Suprapubic skin (tissue), 4 donors: Measurements from ENCODE around the gene E2F1. TPM values are rescaled to one million over a fixed set of nuclear protein-coding genes. Genes with fewer than 3 reads are reported as not detected.

ENCODE experiments used
- DNase-seq, 2 donors: peaks; one replicate each; pipeline ENCODE4 v3.0.0-alpha.2; 2019; ENCODE audit warnings: low spot score in 2 of 2
- H3K27ac ChIP-seq: fragments of 200-600 bp; sonication (generic); one replicate; pipeline ENCODE4 v1.5.1; 2019
- H3K27me3 ChIP-seq: fragments of 200-600 bp; sonication (generic); one replicate; pipeline ENCODE4 v1.5.1; 2019
- H3K36me3 ChIP-seq: fragments of 200-600 bp; sonication (generic); one replicate; pipeline ENCODE4 v1.5.1; 2019
- H3K4me1 ChIP-seq: fragments of 200-600 bp; sonication (generic); one replicate; pipeline ENCODE4 v1.5.1; 2019
- H3K4me3 ChIP-seq: fragments of 200-600 bp; sonication (generic); one replicate; pipeline ENCODE4 v1.5.1; 2019; ENCODE audit warnings: mild to moderate bottlenecking
- H3K9me3 ChIP-seq: fragments of 200-600 bp; sonication (generic); one replicate; pipeline ENCODE4 v1.5.1; 2019
- EP300 ChIP-seq: sonication (generic); formaldehyde crosslinking; IDR thresholded peaks from one replicate; pipeline ENCODE4 v1.6.1; 2017; ENCODE audit warnings: antibody characterized with exemption
- POLR2A ChIP-seq, 2 donors: fragments of 450-650 bp; IDR thresholded peaks; one replicate each; pipeline ENCODE4 v1.6.1; 2017; ENCODE audit warnings: antibody characterized with exemption in 2 of 2, mild to moderate bottlenecking in 2 of 2, moderate library complexity in 2 of 2
- POLR2AphosphoS5 ChIP-seq, 3 donors: sonication (generic); formaldehyde crosslinking; IDR thresholded peaks; one replicate each; pipeline ENCODE4 v1.6.1; 2017; ENCODE audit warnings: antibody characterized with exemption in 3 of 3
- WGBS: methylation state at CpG from one replicate; pipeline ENCODE4 v1.1.5; 2018; 5-methylcytosine and 5-hydroxymethylcytosine counted together
- total RNA-seq, 4 donors: library from RNA; depleted of rRNA; stranded (reverse); fragments of >200 nt; gene quantifications; one replicate each; pipeline ENCODE4 v1.1.0, GENCODE V29; 2016
- TF ChIP-seq, protein P1 (sequence below), 2 donors: fragments of 200-600 bp in 1 of 2; fragments of 450-650 bp in 1 of 2; sonication (generic) in 1 of 2; IDR thresholded peaks; one replicate each; pipeline ENCODE4 v1.5.1; 2016 to 2019; ENCODE audit warnings: antibody characterized with exemption in 2 of 2, mild to moderate bottlenecking in 1 of 2, moderate library complexity in 1 of 2

Gene E2F1
- total RNA-seq, 4 donors from 2014 or later = 3.5 to 5.6 (median 4.6) TPM

DNA sequence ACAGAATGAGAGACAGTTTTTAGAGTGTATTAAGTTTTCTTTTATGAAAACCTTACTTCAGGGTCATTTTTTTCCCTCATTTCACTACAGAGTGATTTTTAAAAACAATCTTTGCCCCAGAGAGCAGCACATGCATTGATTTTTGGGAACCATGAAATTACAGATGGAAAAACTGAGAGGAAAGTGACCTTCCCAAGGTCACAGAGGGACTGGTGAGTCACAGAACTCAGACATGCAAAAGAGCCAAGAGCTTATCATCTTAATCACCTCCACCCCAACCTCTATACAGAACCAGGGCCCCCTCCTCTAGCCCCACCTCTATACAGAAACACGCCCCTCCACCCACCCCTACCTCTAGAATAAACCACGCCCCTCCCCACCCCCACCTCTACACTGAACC is 23.2 kb upstream of the E2F1 start:
- H3K27me3 ChIP-seq = no peaks in the 10 kb centered on the region
- TF ChIP-seq EP300 (no peak), POLR2AphosphoS5 (IDR thresholded peaks at IDR 0.05) (no peak), POLR2A (IDR thresholded peaks at IDR 0.05) (no peak)
- TF ChIP-seq, protein P1, sequence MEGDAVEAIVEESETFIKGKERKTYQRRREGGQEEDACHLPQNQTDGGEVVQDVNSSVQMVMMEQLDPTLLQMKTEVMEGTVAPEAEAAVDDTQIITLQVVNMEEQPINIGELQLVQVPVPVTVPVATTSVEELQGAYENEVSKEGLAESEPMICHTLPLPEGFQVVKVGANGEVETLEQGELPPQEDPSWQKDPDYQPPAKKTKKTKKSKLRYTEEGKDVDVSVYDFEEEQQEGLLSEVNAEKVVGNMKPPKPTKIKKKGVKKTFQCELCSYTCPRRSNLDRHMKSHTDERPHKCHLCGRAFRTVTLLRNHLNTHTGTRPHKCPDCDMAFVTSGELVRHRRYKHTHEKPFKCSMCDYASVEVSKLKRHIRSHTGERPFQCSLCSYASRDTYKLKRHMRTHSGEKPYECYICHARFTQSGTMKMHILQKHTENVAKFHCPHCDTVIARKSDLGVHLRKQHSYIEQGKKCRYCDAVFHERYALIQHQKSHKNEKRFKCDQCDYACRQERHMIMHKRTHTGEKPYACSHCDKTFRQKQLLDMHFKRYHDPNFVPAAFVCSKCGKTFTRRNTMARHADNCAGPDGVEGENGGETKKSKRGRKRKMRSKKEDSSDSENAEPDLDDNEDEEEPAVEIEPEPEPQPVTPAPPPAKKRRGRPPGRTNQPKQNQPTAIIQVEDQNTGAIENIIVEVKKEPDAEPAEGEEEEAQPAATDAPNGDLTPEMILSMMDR (IDR thresholded peaks at IDR 0.05) = no peak
- no peak overlapping the region for H3K4me3 ChIP-seq
- WGBS = 69% methylated on average over 2 of the region's 2 CpGs
- no peak overlapping the region for H3K27ac ChIP-seq
- H3K36me3 ChIP-seq = peaks cover 56% of the 10 kb centered on the region
- peaks cover 5% of the 10 kb centered on the region for H3K4me1 ChIP-seq
- no peaks in the 10 kb centered on the region for H3K9me3 ChIP-seq
- DNase-seq = no peak

DNA sequence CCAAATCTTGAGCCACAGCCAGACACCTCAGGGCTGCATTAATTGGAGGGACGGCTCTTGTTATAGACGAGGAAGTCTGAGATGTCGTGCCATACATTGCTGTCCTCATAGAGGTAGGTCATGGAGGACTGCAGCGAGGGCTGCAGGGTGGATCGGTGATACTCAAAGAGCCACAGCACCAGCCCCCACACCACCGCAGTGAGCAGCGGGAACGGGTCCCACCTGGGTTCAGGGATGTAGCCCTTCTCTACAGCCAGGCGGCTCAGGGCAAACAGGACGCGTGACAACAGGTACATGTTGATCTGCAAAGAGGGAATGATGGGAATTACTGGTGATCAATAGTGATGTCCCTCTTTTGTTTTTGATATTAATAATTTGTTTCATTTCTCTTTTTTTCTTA is 21.5 kb upstream of the E2F1 start:
- no peak overlapping the region for H3K4me3 ChIP-seq
- peaks cover 5% of the 10 kb centered on the region for H3K4me1 ChIP-seq
- H3K9me3 ChIP-seq = no peaks in the 10 kb centered on the region
- no peak overlapping the region for H3K27ac ChIP-seq
- WGBS = 84% methylated on average over 11 of the region's 11 CpGs
- DNase-seq = no peak
- H3K27me3 ChIP-seq = no peaks in the 10 kb centered on the region
- peaks cover 44% of the 10 kb centered on the region for H3K36me3 ChIP-seq
- no peak for TF ChIP-seq POLR2A (IDR thresholded peaks at IDR 0.05)
- no peak for TF ChIP-seq POLR2AphosphoS5 (IDR thresholded peaks at IDR 0.05)
- TF ChIP-seq EP300 = no peak

DNA sequence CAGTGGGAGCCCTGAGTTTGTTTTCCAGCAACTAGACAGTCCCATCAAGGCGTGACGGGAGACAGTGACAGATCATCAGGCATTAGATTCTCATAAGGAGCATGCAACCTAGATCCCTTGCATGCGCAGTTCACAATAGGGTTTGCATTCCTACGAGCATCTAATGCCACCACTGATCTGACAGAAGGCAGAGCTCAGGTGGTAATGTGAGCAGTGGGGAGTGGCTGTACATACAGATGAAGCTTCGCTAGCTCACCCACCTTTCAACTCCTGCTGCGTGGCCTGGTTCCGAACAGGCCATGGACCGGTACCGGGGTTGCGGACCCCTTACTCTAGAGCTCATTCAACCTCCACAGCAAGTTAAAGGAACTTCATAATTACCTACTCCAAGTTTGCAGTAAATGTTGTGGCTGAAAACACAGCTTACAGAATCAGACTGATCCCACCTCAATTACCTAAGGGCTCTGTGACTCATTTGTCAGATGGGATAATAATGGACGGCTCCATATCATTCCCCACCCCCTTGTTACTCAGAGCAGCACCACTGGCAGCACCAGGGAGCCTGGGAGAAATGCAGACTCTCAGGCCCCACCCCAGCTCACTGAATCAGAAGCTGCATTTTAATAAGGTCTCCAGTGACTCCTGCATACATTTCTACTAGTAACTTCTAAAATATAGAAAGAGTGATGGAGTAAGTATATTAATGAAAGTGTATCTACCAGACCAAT is 18.2 kb upstream of the E2F1 start:
- Histone ChIP-seq H3K27ac (no peak overlapping the region), H3K36me3 (peaks cover 21% of the 10 kb centered on the region), H3K4me3 (no peak overlapping the region), H3K27me3 (no peaks in the 10 kb centered on the region), H3K9me3 (no peaks in the 10 kb centered on the region), H3K4me1 (no peaks in the 10 kb centered on the region)
- DNase-seq = no peak
- TF ChIP-seq, protein P1 (IDR thresholded peaks at IDR 0.05) = no peak
- TF ChIP-seq POLR2A (IDR thresholded peaks at IDR 0.05) = no peak
- TF ChIP-seq EP300 = no peak
- no peak for TF ChIP-seq POLR2AphosphoS5 (IDR thresholded peaks at IDR 0.05)
- 93% methylated on average over 10 of the region's 11 CpGs for WGBS

DNA sequence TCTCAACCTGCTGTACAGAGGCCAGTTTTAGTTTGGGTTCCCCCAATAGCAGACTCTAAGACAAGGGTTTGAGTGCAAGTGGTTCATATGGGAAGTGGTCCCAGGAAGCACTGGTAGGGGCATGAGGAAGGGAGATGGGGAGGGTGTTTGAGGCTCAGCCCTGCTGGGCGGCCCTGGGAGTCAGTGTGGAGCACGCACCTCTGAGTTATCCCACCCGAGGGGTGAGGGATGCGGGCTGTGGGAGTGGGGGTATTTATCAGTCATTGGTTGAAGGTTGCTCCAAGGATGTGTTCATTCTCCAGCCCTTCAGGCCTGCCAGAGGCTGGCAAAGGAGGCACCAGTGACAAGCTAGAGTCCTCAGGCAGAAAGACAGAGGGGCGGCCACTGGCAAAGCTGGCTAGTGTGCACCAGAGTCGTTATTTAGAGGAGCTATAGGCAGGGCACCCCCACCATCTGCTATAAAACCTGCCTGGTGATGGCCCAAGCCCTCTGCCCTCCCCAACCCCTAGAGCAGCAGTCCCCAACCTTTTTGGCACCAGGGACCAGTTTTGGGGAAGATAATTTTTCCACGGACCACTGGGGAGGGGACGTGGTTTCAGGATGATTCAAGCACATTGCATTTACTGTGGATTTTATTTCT is 17.4 kb upstream of the E2F1 start:
- H3K4me3 ChIP-seq = no peak overlapping the region
- no peak overlapping the region for H3K27ac ChIP-seq
- H3K9me3 ChIP-seq = no peaks in the 10 kb centered on the region
- no peak for TF ChIP-seq POLR2A (IDR thresholded peaks at IDR 0.05)
- TF ChIP-seq, protein P1 (IDR thresholded peaks at IDR 0.05) = no peak
- no peak for TF ChIP-seq EP300
- no peak for TF ChIP-seq POLR2AphosphoS5 (IDR thresholded peaks at IDR 0.05)
- DNase-seq = no peak
- peaks cover 21% of the 10 kb centered on the region for H3K36me3 ChIP-seq
- H3K27me3 ChIP-seq = no peaks in the 10 kb centered on the region
- 85% methylated on average over 8 of the region's 8 CpGs for WGBS
- H3K4me1 ChIP-seq = no peaks in the 10 kb centered on the region

DNA sequence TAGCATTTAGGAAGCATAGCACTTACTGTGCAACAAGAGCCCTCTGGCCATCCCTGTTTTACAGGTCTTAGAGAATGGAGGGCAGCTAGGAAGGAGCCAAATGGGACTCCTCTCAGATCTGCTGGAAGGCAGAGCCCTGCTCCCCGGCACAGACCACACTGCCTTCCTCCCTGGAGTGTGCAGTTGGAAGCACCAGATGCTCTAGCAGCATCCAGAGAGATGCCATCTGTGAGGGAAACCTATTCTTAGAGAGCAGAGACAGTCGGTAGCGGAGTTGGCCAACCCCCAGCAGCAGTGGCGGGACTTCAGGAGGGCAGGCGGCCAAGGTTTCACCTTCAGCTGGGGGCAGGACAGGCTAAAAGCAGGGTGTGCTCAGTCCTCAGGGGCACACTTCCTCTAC is 16.7 kb upstream of the E2F1 start:
- H3K4me3 ChIP-seq = no peak overlapping the region
- peaks cover 21% of the 10 kb centered on the region for H3K36me3 ChIP-seq
- no peak overlapping the region for H3K27ac ChIP-seq
- no peak for DNase-seq
- H3K4me1 ChIP-seq = no peaks in the 10 kb centered on the region
- no peaks in the 10 kb centered on the region for H3K9me3 ChIP-seq
- 57% methylated on average over 2 of the region's 5 CpGs for WGBS
- no peaks in the 10 kb centered on the region for H3K27me3 ChIP-seq
- TF ChIP-seq POLR2A (IDR thresholded peaks at IDR 0.05) = no peak
- TF ChIP-seq POLR2AphosphoS5 (IDR thresholded peaks at IDR 0.05) = no peak
- TF ChIP-seq EP300 = no peak
- TF ChIP-seq, protein P1 (IDR thresholded peaks at IDR 0.05) = no peak
